GM18873 (cell line): ENCODE measurements around the gene ZDHHC11B.
"Not testable (repeated sequence)": the region's sequence is repeated elsewhere in the genome, so short reads cannot be mapped to it uniquely, and the experiment has no call there.

Experiments used
- ATAC-seq: cut with Tn5 transposase; IDR thresholded peaks from one replicate; pipeline ENCODE4 v1.9.1; 2021; ENCODE audit warnings: mild to moderate bottlenecking, moderate library complexity, moderate number of reproducible peaks; ENCODE audit not compliant: unreplicated experiment, low FRiP score

ZDHHC11B gene

DNA sequence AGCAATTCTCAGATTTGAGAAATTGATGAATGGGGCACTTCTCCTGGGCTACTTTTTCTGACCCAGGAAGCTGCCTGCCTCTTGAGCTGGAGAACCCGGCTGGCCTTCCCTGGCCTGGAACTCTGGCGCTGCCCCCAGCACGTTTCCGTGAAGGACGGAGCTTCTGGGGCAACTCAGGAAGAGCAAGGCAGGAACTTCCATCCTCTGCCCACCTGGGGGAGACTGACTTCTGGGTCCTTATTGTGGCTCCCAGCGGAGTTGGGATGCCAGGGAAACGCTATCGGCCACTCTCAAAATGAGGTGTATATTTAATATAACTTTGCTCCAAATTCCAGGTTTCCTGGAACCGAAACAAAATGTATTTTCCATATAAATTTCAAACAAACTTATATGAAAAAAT lies 57.4 kb downstream of the ZDHHC11B start:
- not testable (repeated sequence) for ATAC-seq

DNA sequence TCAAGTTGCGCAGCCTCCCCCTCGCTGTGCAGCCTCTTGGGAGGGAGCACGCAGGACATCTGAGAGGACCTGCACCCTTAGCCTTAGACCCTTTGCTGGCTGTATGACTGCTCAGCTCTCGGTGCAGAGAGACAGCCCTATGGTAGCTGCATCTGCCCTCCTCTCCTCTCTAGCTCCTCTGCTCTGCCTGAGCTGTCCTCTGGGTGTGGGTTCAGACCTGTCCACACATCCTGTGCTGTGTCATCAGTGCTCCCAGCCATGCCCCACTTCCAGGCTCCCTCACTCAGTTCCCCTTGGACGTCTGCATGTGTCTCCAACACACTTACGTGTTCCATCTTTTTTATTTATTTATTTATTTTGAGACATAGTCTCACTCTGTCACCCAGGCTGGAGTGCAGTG lies 60.7 kb downstream of the ZDHHC11B start:
- ATAC-seq = not testable (repeated sequence)

DNA sequence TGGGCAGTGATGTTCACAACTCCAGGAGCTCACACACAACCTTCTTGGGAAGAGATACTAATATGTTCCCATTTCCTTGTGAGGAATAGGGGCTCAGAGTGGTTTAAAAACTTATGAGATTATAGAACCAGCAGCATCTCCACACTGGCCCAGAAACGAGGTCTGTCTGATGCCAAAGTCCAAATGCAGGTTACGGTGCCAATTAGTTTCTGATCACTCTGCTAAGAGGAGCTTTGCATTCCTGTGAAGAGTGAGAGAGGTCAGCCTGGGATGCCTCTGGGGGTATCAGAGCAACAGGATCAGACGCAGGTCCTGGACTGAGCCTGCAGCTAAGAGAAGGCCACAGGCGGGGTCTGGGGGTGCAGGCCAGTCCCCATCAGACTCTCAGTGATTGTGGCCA lies 61.2 kb downstream of the ZDHHC11B start:
- ATAC-seq = not testable (repeated sequence)

DNA sequence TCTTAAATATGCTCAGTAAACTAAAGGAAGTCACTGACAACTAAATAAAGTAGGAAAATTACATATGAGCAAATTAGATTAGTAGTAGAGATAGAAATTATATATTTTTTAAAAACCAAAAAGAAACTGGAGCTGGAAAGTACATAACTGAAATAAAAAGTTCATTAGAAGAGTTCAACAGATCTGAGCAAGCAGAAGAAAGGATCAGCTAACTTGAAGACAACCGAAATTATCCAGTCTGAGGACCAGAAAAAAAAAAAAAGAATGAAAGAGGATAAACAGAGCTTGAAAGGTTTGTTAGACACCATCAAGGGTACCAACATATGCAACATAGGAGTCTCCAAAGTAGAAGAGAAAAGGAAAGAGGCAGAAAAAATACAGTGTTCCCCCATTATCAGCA lies 65.2 kb downstream of the ZDHHC11B start:
- ATAC-seq = not testable (repeated sequence)

DNA sequence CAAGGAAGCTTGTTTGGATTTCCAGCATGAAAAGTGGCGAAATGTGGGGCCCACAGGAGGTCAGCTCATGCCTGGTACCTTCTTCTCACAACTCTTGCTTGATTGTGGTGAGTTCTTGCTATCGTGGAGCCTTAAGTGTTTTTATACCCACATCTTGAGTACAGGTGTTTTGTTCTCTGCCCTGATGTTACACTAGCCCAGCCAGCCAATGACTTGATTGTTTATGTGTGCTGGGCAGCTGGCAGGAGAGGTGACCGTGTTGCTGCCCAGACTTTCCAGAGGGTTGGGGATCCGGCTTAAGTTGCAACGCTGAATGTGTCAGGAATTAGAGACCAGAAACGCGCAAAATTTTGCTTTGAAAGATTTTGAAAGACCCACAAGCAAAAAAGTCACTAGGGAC lies 67.4 kb downstream of the ZDHHC11B start:
- no peak for ATAC-seq

DNA sequence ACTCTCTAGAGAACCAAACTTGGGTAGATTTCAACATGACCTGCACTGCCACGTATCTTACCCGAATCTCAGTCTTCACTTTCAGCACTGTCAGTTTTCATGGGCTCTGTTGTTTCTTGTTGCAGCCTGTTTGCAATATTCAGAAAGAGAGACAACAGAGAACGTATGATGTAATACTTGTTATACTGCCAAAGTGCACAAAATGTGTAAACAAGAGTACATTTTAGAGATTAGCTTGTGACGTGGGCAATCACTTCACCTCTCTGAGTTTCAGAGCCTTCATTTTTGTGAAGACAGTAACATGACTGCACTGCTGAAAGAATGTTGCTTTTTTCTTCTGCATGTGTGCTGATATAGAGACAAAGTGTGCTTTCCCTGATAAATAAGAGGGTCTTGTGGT lies 67.8 kb downstream of the ZDHHC11B start:
- ATAC-seq = not testable (repeated sequence)

DNA sequence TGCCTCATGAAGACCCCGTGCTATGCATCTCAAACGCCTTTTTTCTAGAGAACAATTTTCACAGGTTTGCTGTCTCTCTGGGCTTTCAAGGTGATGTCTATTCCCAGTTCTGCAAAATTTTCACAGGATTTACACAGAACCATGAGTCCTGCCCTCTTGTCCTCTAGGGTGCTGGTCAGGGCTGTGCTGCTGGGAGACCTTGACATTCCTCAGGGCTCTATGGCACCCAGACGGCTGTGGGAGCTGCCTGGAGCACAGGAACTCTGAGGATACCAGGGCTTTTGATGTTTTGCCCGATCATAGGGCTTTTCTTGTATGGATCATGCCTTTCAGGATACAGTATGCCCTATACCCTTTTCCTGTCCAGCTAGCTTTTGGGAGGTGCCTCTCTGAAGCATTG lies 68.9 kb downstream of the ZDHHC11B start:
- not testable (repeated sequence) for ATAC-seq

DNA sequence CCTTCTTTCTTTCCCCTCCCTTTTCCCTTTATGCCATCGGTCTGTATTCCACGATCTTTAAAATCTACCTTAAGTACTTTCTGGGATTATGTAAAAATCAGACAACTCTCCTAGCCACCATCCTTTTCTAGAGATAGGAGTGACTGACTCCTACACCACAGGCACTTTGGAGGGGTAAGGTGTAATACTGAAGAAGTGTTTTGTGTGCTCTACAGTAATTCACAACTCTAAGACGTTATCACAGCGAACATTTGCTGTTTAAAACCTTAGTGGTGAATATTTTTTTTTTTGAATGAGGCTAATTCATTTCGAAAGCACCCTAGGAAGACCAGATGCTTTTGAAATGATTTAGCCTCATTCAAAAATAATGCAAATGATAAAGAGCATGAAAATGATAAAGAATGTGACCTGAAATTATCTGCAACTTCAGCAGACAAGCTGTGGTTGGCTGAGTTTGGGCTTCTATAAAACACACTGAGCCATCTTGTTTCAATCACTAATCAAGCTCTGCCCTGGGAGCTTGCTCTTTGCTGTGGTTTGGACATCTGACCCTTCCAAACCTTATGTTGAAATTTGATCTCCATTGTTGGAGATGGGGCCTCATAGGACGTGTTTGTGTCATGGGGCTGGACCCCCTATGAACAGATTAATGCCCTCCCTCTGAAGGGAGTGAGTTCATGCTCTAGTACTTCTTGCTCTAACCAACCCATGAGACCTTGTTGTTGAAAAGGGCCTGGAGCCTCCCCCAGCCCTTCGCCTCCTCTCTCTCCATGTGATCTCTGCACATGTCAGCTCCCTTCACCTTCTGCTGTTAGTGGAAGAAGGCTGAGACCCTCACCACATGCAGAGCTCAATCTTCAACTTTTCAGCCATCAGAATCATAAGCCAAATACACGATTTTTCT lies 70.1 kb downstream of the ZDHHC11B start:
- not testable (repeated sequence) for ATAC-seq

DNA sequence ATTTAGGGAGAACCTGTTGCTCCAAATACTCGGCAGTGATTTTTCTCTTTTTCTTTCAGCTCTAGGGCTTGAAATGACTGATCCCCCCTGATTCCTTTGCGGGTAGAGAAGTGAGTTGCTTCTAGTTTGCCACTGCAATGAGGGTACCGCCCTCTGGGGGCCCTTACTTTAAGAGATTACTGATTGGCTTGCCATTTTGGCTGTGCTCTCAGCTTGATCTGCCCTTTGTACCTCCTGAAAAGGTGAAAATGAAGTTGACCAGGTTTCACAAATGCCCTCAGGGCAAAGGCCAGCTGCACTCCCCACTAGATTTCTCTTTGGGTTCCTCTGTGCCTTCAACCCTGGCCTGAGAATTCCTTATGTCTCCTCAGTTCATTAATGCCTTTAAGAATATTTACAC lies 70.8 kb downstream of the ZDHHC11B start:
- not testable (repeated sequence) for ATAC-seq

DNA sequence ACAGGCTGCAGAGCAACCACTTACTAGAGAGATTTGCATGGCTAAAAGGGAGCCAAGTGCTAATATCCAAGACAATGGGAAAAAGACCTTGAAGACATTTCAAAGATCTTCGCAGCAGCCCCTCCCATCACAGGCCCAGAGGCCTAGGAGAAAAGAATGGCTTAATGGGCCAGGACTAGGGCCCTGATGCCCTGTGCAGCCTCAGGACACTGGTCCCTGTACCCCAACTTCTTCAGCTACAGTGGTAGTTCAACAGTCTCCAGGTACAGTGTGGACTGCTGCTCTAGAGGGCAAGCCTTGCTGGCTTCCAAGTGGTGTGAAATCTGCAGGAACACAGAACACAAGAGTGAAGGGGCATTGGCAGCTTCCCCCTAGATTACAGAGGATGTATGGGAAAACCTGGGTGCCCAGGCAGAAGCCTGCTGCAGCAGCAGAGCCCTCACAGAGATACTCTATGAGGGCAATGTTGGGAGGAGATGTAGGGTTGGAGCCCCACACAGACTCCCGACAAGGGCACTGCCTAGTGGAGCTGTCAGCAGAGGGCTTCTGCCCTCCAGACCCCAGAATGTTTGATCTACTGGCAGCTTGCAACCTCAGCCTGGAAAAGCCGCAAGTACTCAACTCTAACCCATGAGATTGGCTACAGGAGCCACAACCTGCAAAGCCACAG lies 75.5 kb downstream of the ZDHHC11B start:
- ATAC-seq = not testable (repeated sequence)

DNA sequence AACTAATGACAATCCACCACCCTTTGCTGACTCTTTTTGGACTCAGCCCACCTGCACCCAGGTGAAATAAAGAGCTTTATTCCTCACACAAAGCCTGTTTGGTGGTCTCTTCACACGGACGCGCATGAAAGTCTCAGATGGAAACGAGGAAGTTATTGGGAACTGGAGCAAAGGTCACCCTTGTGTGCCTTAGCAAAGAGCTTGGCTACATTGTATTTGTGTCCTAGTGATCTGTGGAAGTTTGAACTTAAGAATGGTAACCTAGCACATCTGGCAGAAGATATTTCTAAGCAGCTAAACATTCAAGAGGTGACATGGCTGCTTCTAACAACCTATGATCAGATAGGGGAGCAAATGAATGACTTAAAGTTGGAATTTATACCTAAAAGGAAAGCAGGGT lies 76.2 kb downstream of the ZDHHC11B start:
- ATAC-seq = not testable (repeated sequence)

DNA sequence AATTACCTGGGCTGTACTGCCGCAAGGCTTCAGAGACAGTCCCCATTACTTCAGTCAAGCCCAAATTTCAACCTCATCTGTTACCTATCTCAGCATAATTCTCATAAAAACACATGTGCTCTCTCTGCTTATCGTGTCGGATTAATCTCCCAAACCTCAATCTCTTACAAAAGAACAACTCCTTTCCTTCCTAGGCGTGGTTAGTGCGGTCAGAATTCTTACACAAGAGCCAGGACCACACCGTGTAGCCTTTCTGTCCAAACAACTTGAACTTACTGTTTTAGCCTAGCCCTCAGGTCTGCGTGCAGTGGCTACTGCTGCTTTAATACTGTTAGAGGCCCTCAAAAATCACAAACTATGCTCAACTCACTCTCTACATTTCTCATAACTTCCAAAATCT lies 78.4 kb downstream of the ZDHHC11B start:
- ATAC-seq = not testable (repeated sequence)

DNA sequence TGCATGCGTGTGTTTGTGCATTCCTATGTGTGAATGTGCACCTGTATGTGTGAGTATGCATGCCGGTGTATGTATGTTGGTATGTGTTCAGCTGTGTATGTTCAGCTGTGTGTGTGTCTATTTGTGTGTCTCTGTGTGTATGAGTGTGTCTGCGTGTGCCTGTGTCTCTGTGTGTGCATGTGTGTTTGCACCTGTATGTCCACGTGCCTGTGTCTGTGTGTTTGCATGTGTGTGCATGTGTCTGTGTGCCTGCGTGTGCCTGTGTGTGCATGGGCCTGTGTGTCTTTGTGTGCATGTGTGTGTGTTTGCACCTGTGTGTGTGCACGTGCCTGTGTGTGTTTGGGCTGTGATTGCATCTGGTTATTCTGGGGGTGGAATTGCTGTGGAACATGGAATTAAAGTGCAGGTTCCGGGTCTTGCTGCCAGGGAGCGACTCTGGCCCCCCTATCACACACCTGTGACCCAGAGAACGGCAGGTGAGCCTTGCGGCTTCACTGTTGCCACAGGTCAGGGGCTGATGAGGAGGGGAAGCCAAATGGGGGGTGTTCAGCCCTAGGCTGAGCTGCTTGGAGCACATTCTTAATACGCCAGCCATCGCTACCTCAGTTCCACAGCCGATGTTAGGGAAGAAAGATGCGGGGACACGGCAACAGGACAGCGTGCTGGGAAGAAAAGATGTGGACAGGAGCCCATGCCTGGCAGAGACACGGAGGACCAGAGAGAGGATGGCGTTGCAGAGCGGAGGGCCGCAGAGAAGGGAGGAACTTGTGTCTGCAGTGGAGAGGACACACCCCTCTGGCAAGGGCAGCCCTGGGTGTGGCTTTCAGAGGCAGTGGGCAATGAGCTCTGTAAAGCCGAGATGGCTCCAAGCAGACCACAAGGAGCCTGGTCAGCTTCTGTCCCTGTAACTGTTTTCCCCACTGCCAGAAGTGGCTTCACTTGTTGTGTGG lies 87.5 kb downstream of the ZDHHC11B start:
- ATAC-seq = not testable (repeated sequence)

DNA sequence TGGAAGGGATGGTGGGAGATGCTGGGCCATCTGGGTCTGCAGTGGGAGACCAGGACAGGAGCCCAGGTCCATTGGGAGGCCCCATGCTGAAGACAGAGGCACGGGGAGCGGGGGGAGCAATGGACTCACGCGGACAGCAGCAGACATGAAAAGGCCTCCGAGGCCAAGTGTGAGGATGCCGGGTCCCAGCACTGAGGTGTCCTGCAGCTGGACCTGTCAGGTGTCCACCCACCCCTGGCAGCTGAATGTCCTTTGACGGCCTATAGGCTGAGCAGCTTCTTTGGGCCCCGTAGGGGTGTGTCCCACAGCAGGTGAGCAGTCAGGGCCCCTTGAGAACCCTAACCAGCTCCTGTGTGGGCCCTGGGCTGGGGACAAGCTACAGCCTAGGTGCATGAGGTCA lies 88.3 kb downstream of the ZDHHC11B start:
- ATAC-seq = not testable (repeated sequence)

DNA sequence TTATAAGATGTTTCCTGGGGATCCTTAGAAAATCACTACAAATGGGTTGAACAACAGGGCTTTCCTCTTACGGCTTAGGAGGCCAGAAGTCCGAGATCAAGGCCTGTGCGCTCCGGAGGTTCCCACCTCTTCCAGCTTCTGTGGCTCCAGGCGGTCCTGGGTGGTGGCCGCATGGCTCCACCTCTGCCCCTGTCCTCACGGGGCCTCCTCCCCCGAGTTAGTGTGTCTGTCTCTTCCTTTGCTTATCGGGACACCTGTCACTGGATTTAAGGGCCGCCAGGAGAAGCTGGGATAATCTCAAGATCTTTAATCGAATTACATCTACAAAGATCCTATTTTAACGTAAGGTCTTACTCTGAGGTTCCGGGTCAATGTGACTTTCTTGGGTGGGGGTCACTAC lies 89.1 kb downstream of the ZDHHC11B start:
- not testable (repeated sequence) for ATAC-seq

DNA sequence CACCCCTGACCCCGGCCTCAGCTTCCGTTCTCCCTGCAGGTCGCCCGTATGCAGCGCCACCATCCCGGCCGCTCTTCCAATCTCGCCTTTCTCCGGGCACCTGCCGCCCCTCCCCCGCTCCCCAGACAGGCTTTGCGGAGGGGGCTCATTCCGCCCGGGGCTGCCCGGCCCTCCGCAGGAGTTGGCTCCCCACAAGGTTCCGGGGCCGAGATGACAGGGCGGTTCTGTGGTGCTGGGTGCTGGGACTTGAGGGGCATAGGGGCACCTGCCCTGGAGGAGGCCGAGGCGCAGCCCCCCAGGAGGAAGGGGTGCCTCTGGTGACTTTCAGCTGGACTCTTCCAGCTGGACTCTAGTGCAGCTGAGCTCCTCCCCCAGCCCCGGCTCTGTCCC lies 90.5 kb downstream of the ZDHHC11B start:
- not testable (repeated sequence) for ATAC-seq

DNA sequence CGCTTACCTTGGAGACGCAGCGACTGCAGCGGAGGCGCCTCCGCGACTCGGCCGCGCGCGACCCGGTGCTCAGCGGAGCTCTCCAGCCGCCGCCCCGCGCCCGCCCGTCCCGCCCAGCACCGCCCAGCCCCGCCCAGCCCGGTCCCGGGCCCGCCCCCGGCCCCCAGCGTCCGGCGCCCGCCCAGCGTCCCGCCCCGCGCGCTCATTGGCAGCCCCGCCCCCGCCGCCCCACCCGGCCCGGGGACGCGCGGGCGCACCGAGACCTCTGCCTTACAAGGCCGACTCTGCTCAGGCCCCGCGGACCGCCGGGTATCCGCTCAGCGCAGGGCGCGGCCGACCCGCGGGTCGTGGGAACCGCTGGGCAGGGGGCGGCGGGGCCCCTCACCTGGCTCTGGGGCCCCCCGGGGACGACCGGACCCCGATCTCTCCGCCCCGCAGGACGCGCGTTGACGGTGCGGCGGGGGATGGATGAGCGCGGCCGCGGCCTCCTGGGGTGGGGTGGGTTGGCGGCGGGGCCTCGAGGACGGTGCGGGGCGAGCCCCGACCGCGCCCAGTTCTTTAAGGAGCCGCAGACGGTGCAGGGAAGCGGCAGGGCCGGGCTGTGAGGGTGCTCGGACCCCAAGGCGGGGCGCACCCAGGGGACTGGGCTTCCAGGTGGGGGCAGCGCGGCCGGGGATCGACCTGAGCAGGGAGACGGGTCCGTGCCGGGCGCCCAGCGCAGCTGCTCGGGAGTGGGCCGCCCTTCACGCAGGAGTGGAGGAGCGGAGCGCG lies 91.1 kb downstream of the ZDHHC11B start, which contains the start of gene TPPP:
TSS of gene TPPP (minus strand) at position 82 of the 771 bp plus-strand sequence. CDS start 15,292 bp downstream, outside the sequence.
- ATAC-seq = peak; percentile 60

DNA sequence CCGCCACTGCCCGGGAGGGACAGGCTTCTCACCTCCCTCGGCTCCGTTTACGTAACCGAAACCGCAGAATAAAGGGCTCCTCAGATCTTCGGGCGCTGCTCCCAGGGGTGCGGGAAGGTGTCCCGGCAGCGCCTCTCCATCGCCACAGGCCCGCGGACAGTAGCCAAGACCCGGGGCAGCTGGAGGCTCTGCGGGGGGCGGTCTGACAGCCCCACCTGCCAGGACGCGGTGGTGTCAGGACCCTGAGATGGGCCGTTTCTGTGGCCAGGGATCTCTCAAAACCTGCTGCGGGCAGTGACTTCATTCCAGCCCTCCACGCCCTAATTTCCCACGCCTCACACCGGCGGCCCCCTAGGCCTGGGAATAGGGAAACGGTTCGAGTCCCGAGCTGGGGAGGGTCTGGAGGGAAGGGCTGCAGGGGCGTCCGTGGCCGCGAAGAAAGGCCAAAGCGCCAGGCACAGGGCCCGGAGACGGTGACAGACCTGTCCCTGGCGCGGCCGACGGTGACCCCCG lies 91.9 kb downstream of the ZDHHC11B start:
- not testable (repeated sequence) for ATAC-seq

DNA sequence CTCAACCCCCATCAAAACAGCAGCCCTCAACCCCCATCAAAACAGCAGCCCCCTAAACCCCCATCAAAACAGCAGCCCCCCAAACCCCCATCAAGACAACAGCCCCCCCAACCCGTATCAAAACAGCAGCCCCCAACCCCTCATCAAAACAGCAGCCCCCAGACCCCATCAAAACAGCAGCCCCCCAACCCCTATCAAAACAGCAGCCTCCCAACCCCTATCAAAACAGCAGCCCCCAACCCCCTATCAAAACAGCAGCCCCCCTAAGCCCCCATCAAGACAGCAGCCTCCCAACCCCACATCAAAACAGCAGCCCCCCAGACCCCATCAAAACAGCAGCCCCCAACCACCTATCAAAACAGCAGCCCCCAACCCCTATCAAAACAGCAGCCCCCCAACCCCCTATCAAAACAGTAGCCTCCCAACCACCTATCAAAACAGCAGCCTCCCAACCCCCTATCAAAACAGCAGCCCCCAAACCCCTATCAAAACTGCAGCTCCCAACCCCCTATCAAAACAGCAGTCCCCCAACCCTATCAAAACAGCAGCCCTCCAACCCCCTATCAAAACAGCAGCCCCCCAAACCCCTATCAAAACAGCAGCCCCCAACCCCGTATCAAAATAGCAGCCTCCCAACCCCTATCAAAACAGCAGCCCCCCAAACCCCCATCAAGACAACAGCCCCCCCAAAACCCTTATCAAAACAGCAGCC lies 92.6 kb downstream of the ZDHHC11B start:
- no peak for ATAC-seq
